Right atrium auricular region (tissue), 2 donors: ENCODE results near the gene CRTC2. TPM values are rescaled to one million over a fixed set of nuclear protein-coding genes. Genes with fewer than 3 reads are reported as not detected.

Experiments
- DNase-seq: peaks from one replicate; pipeline ENCODE4 v3.0.0-alpha.2; 2019; ENCODE audit warnings: low spot score
- H3K27ac ChIP-seq, 2 donors: fragments of 200-600 bp; sonication (generic); 1 replicate in 1 of 2; 2 replicates in 1 of 2; pipeline ENCODE4 v1.5.1; 2016 to 2019
- H3K27me3 ChIP-seq, 2 donors: fragments of 200-600 bp; sonication (generic); one replicate each; pipeline versions ENCODE4 v1.5.1 to v1.6.0; 2017 to 2019
- H3K36me3 ChIP-seq: fragments of 200-600 bp; sonication (generic); one replicate; pipeline ENCODE4 v1.5.1; 2016
- H3K4me1 ChIP-seq, 2 donors: fragments of 200-600 bp; sonication (generic); one replicate each; pipeline versions ENCODE4 v1.5.1 to v1.6.0; 2017 to 2019
- H3K4me3 ChIP-seq, 2 donors: fragments of 200-600 bp; sonication (generic); 1 replicate in 1 of 2; 2 replicates in 1 of 2; pipeline ENCODE4 v1.5.1; 2017 to 2019; ENCODE audit warnings: mild to moderate bottlenecking in 1 of 2, moderate library complexity in 1 of 2
- H3K9me3 ChIP-seq, 2 donors: fragments of 200-600 bp; sonication (generic); one replicate each; pipeline ENCODE4 v1.5.1; 2019
- CTCF ChIP-seq, 2 donors: fragments of 200-600 bp; sonication (generic); IDR thresholded peaks; one replicate each; pipeline ENCODE4 v1.5.1; 2019; ENCODE audit warnings: antibody characterized with exemption in 2 of 2
- total RNA-seq, 2 donors: library from RNA; depleted of rRNA; stranded (reverse); fragments of >200 nt; gene quantifications; one replicate each; pipeline ENCODE4 v1.1.0, GENCODE V29; 2016

Gene CRTC2
- total RNA-seq, 2 donors from 2014 or later, result 10.5 to 14.3 TPM

GRCh38 chr1:153938996-153939395, 19.4 kb downstream of the CRTC2 start:
- Histone ChIP-seq H3K4me3 (no peak overlapping the region), H3K27me3 (no peaks in the 10 kb centered on the region), H3K9me3 (no peaks in the 10 kb centered on the region), H3K27ac (no peak overlapping the region), H3K36me3 (peaks cover 74% of the 10 kb centered on the region), H3K4me1 (peaks cover 0 to 10% of the 10 kb centered on the region in 2 donors)
- TF ChIP-seq CTCF (IDR thresholded peaks at IDR 0.05), result no peak
- no peak for DNase-seq

DNA sequence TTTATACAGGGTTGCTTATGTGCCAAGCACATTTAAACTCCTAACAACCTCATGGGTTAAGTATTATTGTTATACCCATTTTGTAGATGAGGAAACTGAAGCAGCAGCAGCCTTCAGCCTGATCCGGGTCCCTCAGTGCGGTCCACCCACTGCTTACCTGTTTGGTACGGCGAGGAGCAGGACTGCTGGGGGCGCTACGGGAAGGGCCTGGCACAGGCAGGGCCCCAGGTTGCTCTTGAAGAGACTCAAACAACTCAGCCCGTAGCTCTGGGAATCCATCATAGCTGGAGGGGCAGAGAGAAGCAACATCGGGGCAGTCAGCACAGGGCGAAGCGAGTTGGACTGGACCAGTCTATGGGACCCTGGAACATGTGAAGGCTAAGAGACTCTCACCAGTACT, 21.1 kb downstream of the CRTC2 start:
- Histone ChIP-seq H3K27me3 (no peaks in the 10 kb centered on the region), H3K4me1 (no peaks in the 10 kb centered on the region), H3K4me3 (no peak overlapping the region), H3K36me3 (peaks cover 82% of the 10 kb centered on the region), H3K27ac (no peak overlapping the region), H3K9me3 (no peaks in the 10 kb centered on the region)
- no peak for TF ChIP-seq CTCF (IDR thresholded peaks at IDR 0.05)
- no peak for DNase-seq

- TF ChIP-seq CTCF (IDR thresholded peaks at IDR 0.05), result no peak
- peaks cover 83% of the 10 kb centered on the region for H3K36me3 ChIP-seq
- no peak for DNase-seq
Measured at GRCh38 chr1:153936011-153936802, 22.2 kb downstream of the CRTC2 start.

DNA sequence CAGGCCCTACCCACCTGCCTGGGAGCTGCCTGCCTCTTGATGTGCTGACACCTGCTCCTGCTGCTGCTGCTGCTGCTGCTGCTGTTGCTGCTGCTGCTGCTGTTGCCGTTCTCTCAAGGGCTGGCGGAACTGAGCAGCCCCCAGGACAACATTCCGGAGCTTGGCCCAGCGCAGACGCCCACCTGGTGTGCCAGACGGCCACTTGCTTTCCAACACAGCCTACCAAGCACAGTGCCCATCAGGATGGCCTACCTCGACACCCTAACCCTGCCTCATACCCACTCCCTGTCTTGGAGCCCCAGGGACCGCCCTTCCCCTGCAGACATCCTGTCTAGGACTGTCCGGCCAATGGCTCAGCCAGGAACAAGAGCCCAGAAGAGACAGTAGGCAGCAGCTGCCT, 23.7 kb downstream of the CRTC2 start:
- no peak for TF ChIP-seq CTCF (IDR thresholded peaks at IDR 0.05)
- DNase-seq, result no peak
- H3K4me3 ChIP-seq, result no peak overlapping the region
- H3K27ac ChIP-seq, result no peak overlapping the region
- no peaks in the 10 kb centered on the region for H3K9me3 ChIP-seq
- no peaks in the 10 kb centered on the region for H3K4me1 ChIP-seq
- H3K27me3 ChIP-seq, result no peaks in the 10 kb centered on the region
- peaks cover 82% of the 10 kb centered on the region for H3K36me3 ChIP-seq

More at GRCh38 chr1:153936011-153936802, 22.2 kb downstream of the CRTC2 start:
- no peaks in the 10 kb centered on the region for H3K9me3 ChIP-seq
- no peaks in the 10 kb centered on the region for H3K27me3 ChIP-seq
- no peak overlapping the region for H3K4me3 ChIP-seq
- no peak overlapping the region for H3K27ac ChIP-seq
- no peaks in the 10 kb centered on the region for H3K4me1 ChIP-seq

DNA sequence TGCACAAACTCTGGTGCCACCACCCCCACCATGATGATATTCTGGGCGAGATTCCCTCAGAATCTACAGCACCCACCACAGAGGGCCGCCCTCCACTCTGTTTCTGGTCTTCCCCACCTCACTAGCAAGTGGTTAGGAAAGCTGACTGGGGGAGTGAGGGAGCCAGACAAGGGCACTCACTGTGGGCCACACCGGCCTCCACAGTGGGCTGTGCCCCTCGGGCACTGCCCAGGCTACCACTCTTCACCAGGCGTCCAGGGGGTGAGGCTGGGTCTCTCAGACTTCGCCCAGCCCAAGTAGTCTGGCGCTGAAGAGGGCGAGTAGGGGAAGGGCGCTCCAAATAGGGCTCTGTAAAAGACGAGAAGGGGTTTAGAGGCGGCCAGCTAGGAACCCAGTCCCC, 24.5 kb downstream of the CRTC2 start:
- no peak for TF ChIP-seq CTCF (IDR thresholded peaks at IDR 0.05)
- Histone ChIP-seq H3K36me3 (peaks cover 82% of the 10 kb centered on the region), H3K4me1 (peaks cover 0 to 2% of the 10 kb centered on the region in 2 donors), H3K27me3 (no peaks in the 10 kb centered on the region), H3K9me3 (no peaks in the 10 kb centered on the region), H3K4me3 (no peak overlapping the region), H3K27ac (no peak overlapping the region)
- DNase-seq, result no peak

GRCh38 chr1:153933430-153933829, 25.0 kb downstream of the CRTC2 start:
- no peak for TF ChIP-seq CTCF (IDR thresholded peaks at IDR 0.05)
- H3K36me3 ChIP-seq, result peaks cover 77% of the 10 kb centered on the region
- DNase-seq, result no peak
- H3K4me1 ChIP-seq, result peaks cover 0 to 8% of the 10 kb centered on the region in 2 donors
- H3K4me3 ChIP-seq, result no peak overlapping the region
- no peak overlapping the region for H3K27ac ChIP-seq
- no peaks in the 10 kb centered on the region for H3K27me3 ChIP-seq
- H3K9me3 ChIP-seq, result no peaks in the 10 kb centered on the region
